Activated CD4-positive, alpha-beta T cell treated with anti-CD3 and anti-CD28 coated beads, Interleukin-10, Interleukin-2, amounts not matched to agents 100 ng/mL and 50 ng/mL, durations not matched to agents 16 hours and 8 hours (primary cell): ENCODE measurements around the gene LRRK1.

Experiments
- DNase-seq: peaks from one replicate; pipeline ENCODE4 v3.0.0-alpha.2; 2020

The LRRK1 gene

DNA sequence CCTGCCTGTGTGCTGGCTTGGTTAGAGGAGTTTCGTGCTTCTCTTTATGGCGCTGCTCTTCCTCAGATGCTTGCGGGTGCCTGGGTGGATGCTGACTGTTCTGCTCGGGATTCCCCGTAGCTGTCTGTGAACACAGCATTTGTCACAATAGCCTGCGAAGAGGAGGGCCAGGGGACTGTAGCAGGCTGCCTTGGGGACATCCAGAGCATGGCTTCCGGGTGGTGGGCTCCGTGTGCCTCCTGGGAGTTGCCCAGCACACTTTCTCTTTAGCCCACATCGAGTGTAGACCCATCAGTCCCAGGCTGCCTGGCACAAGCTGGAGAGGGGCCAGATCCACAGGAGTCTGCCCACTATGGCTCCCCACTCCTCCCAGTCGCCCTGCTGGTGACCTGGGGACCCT is 22.4 kb downstream of the LRRK1 start:
- DNase-seq, result no peak

DNA sequence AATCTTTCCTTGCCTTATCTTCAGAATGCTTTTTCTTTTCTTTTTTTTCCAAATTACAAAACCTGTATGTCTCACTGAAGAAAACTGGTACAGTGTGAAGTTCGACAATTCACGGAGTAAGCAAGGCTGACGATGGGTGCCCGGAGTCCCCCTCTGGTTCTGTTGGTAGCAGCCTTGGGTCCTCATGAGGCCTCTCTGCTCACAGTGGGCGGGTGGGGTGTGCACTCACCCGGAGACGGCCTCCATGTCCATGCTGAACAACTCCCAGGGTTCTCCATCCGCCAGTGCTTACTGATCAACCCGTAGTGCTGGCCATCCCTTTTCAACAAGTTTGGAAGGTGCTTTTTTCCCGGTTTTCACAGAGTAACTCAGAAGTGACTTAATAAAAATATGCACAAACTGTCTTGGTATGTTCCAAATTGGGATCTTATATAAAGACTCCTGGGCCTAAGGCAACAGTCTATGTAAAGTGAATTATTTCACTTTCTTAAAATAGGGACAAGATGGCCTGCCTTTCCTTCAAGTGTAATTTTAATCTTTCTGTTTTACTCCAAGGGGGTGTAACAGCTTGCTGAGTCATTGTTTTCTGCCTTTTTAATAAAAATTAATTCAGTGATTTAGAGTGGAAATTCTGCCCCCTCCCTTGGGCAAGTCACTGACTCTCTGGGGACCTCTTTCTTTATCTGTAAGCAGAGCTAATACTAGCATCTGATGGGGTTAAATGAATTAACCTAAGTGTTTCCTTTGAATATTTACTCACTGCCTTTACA is 23.7 kb downstream of the LRRK1 start:
- no peak for DNase-seq

DNA sequence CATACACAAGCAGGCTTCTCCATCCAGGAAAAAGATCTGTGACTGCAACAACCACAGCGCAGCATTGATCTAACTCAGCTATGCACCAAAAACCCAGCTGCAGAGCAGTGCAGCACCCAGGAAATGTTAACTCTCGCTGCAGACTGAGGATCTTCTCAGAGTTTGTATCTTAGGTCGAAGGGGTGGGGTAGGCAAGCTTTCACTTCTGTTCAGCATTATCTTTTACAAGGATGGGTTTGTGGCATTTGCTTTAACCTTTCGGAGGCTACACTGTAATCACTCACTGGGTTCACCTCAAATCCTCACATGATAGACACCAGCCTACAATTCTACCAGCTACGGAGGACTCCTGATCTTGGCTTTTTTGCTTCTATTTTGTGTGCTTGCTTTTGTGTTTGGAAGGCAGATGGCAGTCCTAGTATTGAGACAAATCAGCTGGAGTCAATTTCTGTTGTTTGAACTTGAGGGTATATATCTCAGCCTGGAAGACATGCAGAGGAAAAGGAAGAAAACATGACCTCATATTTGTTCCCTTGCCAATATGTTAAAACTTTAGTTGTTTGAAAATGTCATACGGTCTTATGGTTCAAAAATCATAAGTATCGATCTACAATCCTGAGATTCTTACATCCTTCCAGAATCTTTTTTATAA is 25.2 kb downstream of the LRRK1 start:
- DNase-seq, result no peak

DNA sequence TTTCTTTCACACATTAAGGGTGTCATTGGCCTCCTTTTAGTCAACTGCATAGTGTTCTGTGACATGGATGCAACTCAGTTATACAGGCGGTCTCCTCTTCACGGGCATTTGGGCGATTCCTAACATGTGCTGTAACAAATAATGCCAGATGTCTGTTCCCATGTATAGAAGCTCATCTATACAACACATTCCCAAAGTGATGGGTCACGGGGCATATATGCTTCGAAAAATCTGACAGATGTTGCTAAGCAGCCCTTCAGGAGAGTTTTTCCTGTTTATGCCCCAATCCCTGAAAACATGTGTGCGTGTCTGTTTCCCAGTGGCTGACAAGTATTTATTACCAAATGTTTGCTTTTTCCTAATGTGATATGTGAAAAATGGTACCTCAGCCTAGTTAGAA is 25.8 kb downstream of the LRRK1 start:
- no peak for DNase-seq

DNA sequence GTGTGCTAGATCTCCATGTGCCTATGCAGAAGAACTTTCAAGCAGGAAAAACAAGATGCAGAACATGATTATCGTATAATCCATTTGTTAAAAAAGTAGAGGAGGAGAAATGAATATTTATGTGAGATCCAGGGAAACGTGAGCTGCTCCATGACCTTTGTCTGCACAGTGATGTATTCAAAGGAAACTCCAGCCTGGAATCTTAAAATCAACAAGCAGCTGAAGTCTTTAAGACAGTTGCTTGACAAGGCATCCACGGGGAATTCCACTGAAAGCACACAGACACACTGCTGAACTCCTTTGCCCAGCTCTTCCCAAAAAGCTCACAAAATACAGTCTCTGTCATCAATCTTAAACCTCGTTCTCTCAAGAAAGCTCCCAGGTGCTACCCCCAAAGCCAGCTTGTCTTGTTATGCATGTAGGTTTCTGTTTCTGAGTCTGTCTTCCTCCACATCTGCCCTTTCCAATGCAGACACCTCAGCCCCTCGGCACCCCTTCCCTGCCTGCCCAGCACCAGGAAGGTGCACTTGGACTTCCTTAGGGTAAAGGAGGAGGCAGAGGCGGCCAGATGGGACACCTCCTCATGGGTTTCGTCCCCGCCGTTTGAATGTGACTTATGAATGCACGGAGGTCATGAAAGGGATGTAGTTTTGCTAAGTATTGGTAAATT is 28.7 kb downstream of the LRRK1 start:
- DNase-seq, result no peak

DNA sequence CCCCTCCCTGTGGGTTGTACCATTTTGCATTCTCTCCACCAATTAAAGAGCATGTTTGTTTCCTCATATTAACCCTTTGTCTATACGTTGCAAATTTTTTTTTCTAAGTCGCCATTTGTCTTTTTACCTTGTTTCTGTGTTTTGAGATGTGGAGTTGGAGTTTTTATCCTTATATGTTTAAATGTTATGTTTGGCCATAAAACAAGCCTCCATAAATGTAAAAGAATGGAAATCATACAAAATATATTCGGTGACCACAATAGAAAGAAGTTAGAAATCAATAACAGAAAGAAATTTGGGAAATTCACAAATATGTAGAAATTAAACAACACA is 29.2 kb downstream of the LRRK1 start:
- DNase-seq, result no peak

DNA sequence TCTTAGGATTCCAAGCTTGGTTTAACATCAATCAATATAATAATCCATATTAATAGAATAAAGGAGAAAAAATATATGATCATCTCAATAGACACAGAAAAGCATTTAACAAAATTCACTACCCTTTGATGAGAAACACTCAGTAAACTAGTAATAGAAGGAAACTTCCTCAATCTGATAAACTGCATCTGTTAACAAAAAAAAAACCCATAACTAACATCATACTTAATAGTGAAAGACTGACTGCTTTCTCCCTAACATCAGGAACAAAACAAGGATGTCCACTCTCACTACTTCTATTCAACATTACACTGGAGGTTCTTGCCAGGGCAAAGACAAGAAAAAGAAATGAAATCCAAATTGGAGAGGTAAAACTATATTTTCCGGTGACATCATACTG is 30.5 kb downstream of the LRRK1 start:
- no peak for DNase-seq

DNA sequence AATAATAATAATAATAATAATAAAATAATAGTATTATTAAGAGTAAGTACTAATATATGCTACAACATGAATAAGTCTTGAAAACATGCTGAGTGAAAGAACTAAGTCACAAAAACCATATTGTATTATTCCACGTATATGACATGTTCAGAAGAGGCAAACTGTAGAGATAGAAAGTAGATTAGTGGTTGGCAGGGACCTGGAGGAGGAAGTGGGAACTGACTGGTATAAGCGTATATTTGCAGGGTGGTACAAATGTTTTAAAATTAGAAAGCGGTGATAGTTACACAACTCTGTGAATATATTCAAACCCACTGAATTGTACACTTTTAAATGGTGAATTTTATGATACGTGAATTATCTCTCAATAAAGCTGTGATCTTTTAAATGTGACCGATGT is 32.8 kb downstream of the LRRK1 start:
- DNase-seq, result no peak

DNA sequence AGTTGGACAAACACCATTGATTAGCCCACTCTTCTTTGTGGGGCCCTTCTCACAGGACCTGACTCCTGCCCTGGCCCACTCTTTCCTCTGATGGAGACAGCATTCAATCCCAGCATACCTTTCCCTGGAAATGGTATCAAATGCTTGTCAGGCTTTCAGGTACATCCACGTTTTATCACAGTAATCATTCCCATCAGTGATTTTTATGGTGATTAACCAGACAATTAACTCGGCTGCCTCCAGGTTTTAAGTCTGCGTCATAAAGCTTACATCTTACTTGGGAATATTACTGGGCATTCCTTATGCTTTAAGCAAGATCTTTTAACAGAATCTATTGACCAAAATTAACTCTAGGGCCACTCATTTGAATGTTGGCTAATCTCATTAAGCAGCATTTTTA is 33.4 kb downstream of the LRRK1 start:
- no peak for DNase-seq

DNA sequence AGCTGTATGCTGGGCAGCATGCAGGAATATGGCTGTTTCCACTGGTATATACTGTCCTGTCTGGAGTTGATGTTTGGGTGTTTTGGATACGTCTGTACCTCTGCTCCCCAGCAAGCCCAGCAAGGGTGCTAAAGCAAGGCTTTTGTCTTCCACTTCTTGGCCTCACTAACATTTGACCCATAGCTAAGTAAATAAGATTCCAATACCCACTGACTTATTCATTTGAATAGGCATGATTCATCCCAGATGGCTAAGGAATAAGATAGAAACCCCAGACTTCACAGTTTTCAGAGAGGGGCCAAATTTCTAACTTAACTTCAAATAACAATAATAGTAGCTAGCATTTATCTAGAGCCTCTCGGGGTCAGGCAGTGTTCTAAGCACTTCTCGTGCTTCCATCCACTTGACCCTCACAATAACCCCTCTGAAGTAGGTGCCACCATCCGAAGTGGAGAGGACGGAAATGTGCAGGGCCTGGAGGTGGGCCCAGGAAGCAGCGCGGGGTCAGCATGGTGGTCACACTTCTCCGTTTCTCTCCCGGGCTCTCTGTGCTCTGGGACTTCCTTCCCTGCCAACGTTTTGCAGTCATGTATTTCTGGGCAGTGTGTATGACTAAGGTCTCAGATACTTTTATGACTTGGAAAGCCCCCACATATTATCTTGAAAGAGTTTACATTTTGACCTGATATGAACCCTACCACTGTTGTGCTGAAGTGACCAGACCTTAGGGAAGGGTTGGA is 39.3 kb downstream of the LRRK1 start:
- DNase-seq, result no peak

DNA sequence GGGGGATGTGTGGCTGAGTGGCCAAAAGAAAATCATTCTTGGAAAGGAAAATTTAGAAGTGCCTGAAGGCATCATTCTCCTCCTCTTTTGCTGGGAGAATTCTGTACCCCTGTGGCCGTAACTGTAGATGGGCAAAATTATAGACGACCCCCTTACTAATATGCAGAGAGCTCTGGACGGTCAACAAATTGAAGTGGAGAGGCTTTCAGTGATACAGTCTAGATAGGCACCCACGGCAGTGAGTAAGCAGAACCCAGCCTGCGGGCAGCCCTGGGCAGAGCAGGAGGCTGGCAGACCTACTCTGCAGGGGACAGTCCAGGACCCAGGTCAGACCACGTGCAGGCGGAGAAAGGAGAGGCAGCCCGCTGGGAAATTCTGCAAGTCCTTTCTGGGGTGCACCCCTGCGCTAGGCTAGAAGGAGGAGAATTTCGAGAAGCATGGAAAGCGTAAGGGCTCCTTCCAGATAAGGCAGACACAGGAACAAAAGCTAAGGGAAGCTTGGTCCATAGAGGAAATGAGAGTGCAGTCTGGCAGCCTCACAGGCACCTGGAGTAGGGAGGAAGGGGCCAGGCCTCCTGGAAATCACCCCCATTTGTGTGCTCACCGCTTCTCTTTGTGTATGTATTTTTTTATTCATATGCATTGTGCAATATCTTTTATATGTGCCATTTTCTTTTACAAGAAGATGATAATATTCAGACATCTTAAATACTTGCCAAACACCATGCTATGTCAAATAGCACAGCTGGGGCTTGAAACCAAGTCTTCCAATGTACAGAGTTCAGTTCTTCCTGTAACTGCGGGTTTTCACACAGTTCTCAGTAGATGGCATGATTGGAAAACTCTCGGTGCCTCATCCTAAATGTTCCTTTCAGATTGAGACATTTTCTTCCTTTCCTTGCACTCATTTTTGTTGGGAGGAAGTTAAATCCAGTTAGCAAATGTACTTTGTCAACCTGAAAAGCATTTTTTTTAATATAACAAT is 40.2 kb downstream of the LRRK1 start:
- DNase-seq, result no peak

DNA sequence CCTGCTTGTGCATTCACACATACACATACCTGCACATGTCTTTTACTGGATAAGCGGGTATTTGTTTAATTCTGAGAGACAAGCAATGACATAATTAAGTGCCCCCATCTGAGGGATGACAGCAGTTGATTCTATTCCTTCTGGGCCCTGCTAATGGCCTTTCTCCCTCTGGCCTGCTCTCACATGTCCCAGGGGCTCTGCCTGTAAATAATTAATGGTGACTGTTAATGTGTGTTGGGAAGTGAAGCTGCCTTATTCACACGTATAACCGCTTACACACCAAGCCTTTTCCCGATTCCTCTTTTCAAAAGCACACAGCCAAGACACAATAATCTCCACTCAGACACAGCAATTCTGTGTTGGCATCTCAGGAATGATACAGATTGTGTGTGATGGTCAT is 47.8 kb downstream of the LRRK1 start:
- no peak for DNase-seq

DNA sequence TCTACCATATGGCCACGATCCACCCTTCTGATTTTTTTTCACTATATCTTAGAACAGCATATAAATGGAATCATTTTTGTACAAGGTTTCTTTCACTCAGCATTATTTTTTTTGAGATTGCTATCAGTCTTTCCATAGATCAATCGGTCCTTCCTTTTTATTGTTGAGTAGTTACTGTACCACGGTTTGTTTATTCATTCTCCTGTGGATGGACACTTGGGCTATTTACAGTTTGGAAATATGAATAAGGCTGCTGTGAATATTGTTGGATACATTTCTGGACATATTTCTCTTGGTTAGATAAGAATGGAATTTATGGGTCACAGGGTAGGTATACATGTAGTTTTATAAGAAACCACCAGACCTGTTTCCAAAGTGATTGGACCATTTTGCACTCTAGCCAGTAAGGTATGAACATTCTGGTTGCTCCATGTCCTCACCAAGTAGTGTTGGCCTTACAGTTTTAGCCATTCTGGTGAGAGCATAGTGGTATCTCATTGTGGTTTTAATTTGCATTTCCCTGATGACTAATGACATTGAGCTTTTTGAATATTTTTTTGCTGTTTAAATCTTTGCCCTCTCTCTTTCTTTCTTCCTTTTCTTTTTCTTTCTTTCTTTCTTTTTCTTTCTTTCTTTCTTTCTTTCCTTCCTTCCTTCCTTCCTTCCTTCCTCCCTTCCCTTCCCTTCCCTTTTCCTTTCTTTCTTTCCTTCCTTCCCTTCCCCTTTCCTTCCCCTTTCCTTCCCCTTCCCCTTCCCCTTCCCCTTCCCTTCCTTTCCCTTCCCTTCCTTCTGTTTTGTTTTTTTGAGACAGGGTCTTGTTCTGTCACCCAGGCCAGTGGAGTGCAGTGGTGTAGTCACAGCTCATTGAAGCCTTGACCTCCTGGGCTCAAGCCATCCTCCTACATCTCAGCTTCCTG is 49.2 kb downstream of the LRRK1 start:
- DNase-seq, result no peak

DNA sequence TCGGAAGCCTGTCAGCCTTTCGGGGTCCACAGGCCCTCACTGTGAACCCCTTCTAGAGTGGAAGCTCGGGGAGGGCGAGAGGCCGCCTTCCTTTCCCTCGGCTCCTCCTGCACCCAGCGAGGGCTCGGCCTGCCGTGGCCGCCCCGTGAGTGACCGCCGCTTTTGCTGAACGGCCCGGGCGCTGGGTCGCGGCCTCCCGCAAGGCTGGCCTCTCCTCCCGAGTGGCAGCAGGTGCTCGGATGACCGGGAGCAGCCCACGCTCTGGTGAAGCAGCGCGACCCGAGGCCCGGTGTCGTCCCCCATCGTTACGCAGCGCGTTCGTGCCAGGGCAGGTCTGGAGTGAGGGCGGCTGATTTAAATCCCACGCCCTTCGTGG is 53.8 kb downstream of the LRRK1 start:
- no peak for DNase-seq

DNA sequence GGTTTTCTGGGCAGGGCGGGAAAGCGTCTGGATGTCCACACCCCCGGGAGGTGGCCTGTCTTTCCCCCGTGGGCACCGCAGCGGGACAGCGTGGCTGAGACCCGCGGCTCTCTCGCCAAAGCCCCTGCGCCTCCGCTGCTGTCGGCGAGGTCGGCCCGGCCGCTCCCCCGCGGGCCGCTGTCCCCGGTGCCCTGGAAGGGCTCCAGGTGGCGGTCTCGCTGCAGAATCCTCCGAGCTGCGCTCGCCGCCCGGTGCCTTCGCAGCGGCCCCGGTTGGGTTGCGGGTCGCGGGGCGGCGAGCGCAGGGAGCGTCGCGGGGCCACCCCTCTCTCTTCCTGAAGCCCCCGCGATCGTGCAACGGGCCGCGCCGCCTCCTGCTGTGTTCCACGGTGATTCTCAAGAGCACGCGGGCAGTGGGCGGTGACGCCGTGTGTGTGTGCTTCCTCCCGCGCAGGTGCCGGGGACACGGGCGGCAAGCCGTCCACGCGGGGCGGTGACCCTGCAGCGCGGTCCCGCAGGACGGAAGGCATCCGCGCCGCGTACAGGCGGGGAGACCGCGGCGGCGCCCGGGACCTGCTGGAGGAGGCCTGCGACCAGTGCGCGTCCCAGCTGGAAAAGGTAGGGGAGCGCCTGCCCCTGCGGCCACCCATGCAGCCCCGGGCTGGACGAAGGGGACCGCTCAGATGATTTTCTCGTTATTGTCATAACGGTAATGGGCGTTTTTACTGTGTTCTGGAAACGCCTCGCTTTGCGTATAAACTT is 54.4 kb downstream of the LRRK1 start:
- no peak for DNase-seq

DNA sequence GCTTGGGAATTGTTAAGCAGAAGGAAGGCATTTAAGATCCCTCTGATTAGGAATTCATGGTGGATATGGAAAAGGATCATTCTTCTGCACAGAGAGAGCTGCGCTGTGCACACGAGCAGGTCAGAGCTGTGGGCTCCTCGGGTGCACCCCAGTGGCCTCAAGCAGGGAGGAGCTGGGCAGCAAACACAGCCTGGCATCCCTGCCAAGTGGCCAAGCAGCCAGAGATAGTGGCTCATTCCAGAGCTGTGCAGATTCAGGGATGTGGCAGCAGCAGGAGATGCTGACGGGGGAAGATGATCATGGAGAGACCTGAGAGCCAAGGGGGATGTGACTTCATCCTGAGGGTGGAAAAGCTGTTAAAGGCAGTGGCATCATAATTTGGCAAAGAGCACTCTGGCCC is 55.9 kb downstream of the LRRK1 start:
- no peak for DNase-seq

DNA sequence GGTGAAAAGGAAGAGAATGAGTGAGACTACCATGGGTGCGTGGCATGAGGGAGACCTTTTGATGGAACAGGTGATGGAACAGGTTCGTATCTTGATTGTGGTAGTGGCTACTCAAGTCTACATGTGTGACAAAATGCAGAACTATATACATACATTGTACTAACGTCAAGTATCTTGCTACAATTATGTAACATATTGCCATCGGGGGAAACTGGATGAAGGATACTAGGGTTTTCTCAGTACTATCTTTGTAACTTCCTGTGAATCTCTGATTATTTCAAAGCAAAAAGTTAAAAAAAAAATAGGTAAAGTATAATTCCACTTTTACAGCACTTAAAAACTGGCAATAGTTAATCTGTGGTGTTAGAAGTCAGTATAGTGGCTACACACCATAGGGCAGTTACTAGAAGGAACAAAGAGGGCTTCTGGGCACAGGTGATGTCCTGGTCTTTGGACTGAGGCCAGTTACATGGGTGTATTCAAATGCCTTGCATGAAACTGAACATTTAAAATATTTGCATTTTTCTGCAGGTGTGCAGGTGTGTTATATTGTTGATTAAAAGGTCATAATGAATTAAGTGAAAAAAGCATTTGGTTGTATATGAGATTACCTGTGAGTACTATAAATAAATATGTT is 61.4 kb downstream of the LRRK1 start:
- no peak for DNase-seq

DNA sequence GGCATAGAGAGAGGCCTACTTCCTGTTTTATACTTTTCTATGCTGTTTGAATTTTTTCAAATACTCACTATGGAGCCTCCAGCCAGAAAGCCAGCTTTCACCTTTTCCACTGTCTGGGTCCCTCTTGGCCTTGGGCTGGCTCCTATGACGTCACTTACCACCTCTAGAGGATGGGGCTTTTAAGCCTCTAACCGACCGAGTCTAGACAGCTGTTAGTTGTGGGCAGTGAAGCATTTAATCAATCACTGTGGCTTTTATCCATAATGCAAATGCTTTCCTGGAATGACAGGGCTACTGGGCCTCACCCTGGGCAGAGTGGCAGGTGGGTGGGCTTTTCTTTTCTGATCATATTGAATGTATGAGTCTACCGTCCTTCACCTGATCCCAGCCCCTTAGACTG is 61.9 kb downstream of the LRRK1 start:
- DNase-seq, result no peak

DNA sequence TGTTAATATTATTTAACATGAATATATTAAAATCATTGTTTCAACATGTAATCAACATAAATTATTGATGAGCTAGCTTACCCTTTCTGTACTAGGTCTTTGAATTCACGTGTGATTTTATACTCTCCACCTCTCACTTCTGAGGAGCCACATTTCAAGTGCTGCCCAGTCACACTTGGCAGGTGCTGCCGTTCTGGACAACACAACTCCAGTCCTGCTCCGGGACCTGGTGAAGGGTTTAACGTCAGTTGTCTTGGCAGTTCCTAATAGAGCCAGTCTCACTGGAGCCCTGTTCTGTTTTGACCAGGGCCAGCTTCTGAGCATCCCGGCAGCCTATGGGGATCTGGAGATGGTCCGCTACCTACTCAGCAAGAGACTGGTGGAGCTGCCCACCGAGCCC is 64.1 kb downstream of the LRRK1 start:
- DNase-seq, result no peak

DNA sequence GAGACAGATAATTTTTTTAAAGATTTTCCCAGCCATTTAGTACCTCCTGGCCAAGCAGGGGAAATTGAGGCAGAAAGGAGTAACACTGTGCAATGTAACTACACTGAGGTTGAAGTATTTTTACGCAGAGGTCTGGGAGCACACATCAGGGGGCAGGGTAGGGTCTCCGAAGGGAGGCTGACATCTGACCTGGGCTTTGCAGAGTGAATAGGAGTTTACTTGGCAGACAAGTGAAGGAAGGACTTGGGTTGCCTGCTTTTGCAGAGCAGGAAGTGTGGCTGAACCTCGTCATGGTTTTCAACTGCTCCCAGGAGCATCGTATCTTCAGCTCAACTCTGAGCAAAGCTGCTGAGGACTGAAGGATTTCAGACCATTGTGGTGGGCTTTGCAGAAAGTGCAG is 66.2 kb downstream of the LRRK1 start:
- DNase-seq, result no peak
